Common myeloid progenitor, CD34-positive (primary cell): ENCODE results near the gene RIPK1.
"Not testable (repeated sequence)": the region's sequence is repeated elsewhere in the genome, so short reads cannot be mapped to it uniquely, and the experiment has no call there.

Source experiments
- CTCF ChIA-PET: fragments of 350-600 bp; sonication (Branson Sonifier 250); formaldehyde crosslinking; loops from one replicate; lab custom pipeline; 2021; ENCODE audit warnings: antibody characterized with exemption; lab: Charles Lee
- POLR2A ChIA-PET: fragments of 350-600 bp; sonication (Branson Sonifier 250); formaldehyde crosslinking; loops from one replicate; lab custom pipeline; 2021; ENCODE audit warnings: antibody characterized with exemption; lab: Charles Lee
- DNase-seq, 3 donors: peaks; one replicate each; pipeline versions ENCODE4 v3.0.0 to v3.0.0-alpha.2; 2013
- H3K27ac ChIP-seq, 2 experiments: 1 replicate in 1 of 2; 2 replicates in 1 of 2; pipeline ENCODE4 v1.7.0; 2013; ENCODE audit warnings: inconsistent platforms in 2 of 2, low read length in 2 of 2, mild to moderate bottlenecking in 2 of 2, low read depth in 1 of 2, moderate library complexity in 1 of 2; ENCODE audit not compliant: severe bottlenecking in 2 of 2, insufficient read depth in 1 of 2, poor library complexity in 1 of 2
- H3K27me3 ChIP-seq, 5 experiments: replicated peaks in 2 of 5; 1 replicate in 3 of 5; 2 replicates in 2 of 5; pipeline versions ENCODE4 v1.6.1 to v1.7.0; 2013; ENCODE audit warnings: low read length in 4 of 5, mild to moderate bottlenecking in 2 of 5, moderate library complexity in 2 of 5, inconsistent platforms in 1 of 5; ENCODE audit not compliant: insufficient read depth in 5 of 5, control insufficient read depth in 4 of 5
- H3K36me3 ChIP-seq, 4 experiments: 1 replicate in 2 of 4; 2 replicates in 2 of 4; pipeline versions ENCODE4 v1.6.1 to v1.7.0; 2013; ENCODE audit warnings: low read length in 3 of 4, control low read depth in 1 of 4, mild to moderate bottlenecking in 1 of 4; ENCODE audit not compliant: control insufficient read depth in 4 of 4, insufficient read depth in 4 of 4
- H3K4me1 ChIP-seq, 4 experiments: 1 replicate in 3 of 4; 2 replicates in 1 of 4; pipeline versions ENCODE4 v1.6.1 to v1.7.1; 2013; ENCODE audit warnings: low read length in 3 of 4, mild to moderate bottlenecking in 3 of 4, control low read depth in 1 of 4, inconsistent platforms in 1 of 4, moderate library complexity in 1 of 4; ENCODE audit not compliant: control insufficient read depth in 4 of 4, insufficient read depth in 4 of 4; ENCODE audit errors: control extremely low read depth in 1 of 4
- H3K4me3 ChIP-seq, 7 experiments: 1 replicate in 4 of 7; 2 replicates in 3 of 7; pipeline versions ENCODE4 v1.5.1 to v1.7.0; 2013; ENCODE audit warnings: mild to moderate bottlenecking in 7 of 7, low read length in 6 of 7, moderate library complexity in 6 of 7, inconsistent platforms in 2 of 7, low read depth in 2 of 7, control low read depth in 1 of 7; ENCODE audit not compliant: insufficient read depth in 4 of 7, control insufficient read depth in 1 of 7; ENCODE audit errors: extremely low read depth in 1 of 7
- H3K9me3 ChIP-seq, 5 experiments: 1 replicate in 4 of 5; 2 replicates in 1 of 5; pipeline versions ENCODE4 v1.6.1 to v1.7.1; 2013; ENCODE audit warnings: low read length in 4 of 5, mild to moderate bottlenecking in 2 of 5, inconsistent platforms in 1 of 5, low read depth in 1 of 5, moderate library complexity in 1 of 5; ENCODE audit not compliant: control insufficient read depth in 4 of 5, insufficient read depth in 2 of 5; ENCODE audit errors: control extremely low read depth in 1 of 5
- WGBS: methylation state at CpG from one replicate; pipeline ENCODE4 v1.1.5; 2013; ENCODE audit not compliant: insufficient coverage; 5-methylcytosine and 5-hydroxymethylcytosine counted together

Gene RIPK1

GRCh38 chr6:3076320-3076719 lies 8.0 kb downstream of the RIPK1 start:
- H3K4me3 ChIP-seq = no peak overlapping the region
- no peak overlapping the region for H3K27ac ChIP-seq
- no CpG with 5 or more reads among the region's 3 CpGs for WGBS
- peaks cover 4 to 12% (median 8%) of the 10 kb centered on the region in 4 experiments for H3K4me1 ChIP-seq
- H3K27me3 ChIP-seq = no peaks in the 10 kb centered on the region
- peaks cover 0 to 8% (median 0%) of the 10 kb centered on the region in 5 experiments for H3K9me3 ChIP-seq
- no peak for DNase-seq
- ChIA-PET POLR2A (no interaction called here), CTCF (interaction anchor here (1.0 to 1.4 kb wide), 4 partner anchors 9 to 13 kb away, joined by 3 to 4 read pairs (median 4); no protein-coding TSS in a partner anchor)
- H3K36me3 ChIP-seq = peaks cover 25 to 52% (median 43%) of the 10 kb centered on the region in 4 experiments

DNA sequence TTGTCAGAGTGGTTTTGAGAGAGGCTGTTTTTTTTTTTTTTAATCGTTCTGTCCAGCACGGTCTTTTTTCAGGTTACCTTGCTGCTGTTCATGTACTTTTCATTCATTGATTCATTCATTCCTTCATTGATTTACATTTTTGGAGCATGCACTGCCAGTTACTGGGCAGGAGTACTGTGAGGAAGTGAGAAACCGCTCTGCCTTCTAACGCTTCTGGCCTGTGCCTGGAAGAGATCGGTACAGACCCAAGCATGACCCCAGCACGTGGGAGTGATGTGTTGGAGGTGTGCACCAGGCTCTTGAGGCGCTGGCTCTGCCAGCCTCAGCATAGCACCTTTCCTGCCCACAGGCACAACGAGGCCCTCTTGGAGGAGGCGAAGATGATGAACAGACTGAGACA lies 9.1 kb downstream of the RIPK1 start:
- Histone ChIP-seq H3K9me3 (peaks cover 0 to 8% (median 0%) of the 10 kb centered on the region in 5 experiments), H3K36me3 (peaks cover 29 to 61% (median 48%) of the 10 kb centered on the region in 4 experiments), H3K27ac (no peak overlapping the region), H3K4me3 (no peak overlapping the region), H3K27me3 (no peaks in the 10 kb centered on the region), H3K4me1 (peaks cover 4 to 12% (median 8%) of the 10 kb centered on the region in 4 experiments)
- POLR2A ChIA-PET = no interaction called here
- CTCF ChIA-PET = interaction anchor here (1.2 kb wide), 1 partner anchor 10 kb away, joined by 4 read pairs; no protein-coding TSS in a partner anchor
- no peak for DNase-seq
- WGBS = 100% methylated on average over 7 of the region's 9 CpGs

DNA sequence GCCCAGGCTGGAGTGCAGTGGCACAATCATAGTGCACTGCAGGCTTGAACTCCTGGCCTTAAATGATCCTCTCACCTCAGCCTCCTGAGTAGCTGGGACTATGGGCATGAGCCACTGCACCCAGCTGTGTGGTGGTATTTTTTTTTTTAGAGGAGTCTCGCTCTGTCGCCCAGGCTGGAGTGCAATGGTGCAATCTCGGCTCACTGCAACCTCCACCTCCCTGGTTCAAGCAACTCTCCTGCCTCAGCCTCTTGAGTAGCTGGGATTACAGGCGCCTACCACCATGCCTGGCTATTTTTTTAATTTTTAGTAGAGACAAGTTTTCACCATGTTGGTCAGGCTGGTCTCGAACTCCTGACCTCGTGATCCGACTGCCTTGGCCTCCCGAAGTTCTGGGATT lies 10.7 kb downstream of the RIPK1 start:
- H3K4me3 ChIP-seq, POLR2A ChIA-PET, H3K27me3 ChIP-seq, H3K9me3 ChIP-seq, CTCF ChIA-PET, H3K27ac ChIP-seq, DNase-seq: not testable (repeated sequence)
- H3K4me1 ChIP-seq = peaks cover 4 to 12% (median 8%) of the 10 kb centered on the region in 4 experiments
- 100% methylated on average over 7 of the region's 8 CpGs for WGBS
- H3K36me3 ChIP-seq = peaks cover 31 to 73% (median 57%) of the 10 kb centered on the region in 4 experiments

DNA sequence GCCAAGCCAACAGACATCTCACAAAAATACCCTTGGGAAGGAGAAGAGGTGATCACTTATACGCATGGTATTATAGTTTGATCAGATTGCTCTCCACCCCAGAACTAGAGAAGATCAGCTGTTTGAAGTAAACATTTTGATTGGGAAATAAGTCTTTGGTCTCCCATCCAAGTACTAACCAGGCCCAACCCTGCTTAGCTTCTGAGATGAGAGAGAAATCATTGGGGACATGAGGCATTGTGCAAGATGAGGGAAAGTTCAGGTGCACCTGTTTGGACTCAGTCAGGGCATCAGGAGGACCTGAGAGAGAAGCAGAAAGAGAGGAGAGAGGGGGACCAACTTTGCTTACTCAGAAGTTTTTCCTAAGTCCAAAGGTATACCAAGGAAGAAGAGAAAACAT lies 11.4 kb downstream of the RIPK1 start:
- H3K27me3 ChIP-seq = no peaks in the 10 kb centered on the region
- no peak overlapping the region for H3K27ac ChIP-seq
- POLR2A ChIA-PET = no interaction called here
- no peak for DNase-seq
- peaks cover 36 to 76% (median 60%) of the 10 kb centered on the region in 4 experiments for H3K36me3 ChIP-seq
- H3K9me3 ChIP-seq = peaks cover 0 to 8% (median 0%) of the 10 kb centered on the region in 5 experiments
- peaks cover 4 to 12% (median 8%) of the 10 kb centered on the region in 4 experiments for H3K4me1 ChIP-seq
- CTCF ChIA-PET = interaction anchor here (0.7 kb wide), 1 partner anchor 37 kb away, joined by 3 read pairs; no protein-coding TSS in a partner anchor
- no peak overlapping the region for H3K4me3 ChIP-seq
- 100% methylated on average over 1 of the region's 1 CpG for WGBS

GRCh38 chr6:3081960-3082359 lies 13.7 kb downstream of the RIPK1 start:
- H3K4me1 ChIP-seq = no peaks in the 10 kb centered on the region
- no peak overlapping the region for H3K27ac ChIP-seq
- no peaks in the 10 kb centered on the region for H3K27me3 ChIP-seq
- ChIA-PET POLR2A (no interaction called here), CTCF (no interaction called here)
- peaks cover 0 to 8% (median 0%) of the 10 kb centered on the region in 5 experiments for H3K9me3 ChIP-seq
- 100% methylated on average over 4 of the region's 5 CpGs for WGBS
- peaks cover 48 to 92% (median 77%) of the 10 kb centered on the region in 4 experiments for H3K36me3 ChIP-seq
- no peak overlapping the region for H3K4me3 ChIP-seq
- DNase-seq = no peak

GRCh38 chr6:3085074-3085473 lies 16.8 kb downstream of the RIPK1 start:
- no peak overlapping the region for H3K4me3 ChIP-seq
- no peak for DNase-seq
- no peaks in the 10 kb centered on the region for H3K4me1 ChIP-seq
- H3K36me3 ChIP-seq = peaks cover 38 to 82% (median 72%) of the 10 kb centered on the region in 4 experiments
- POLR2A ChIA-PET = no interaction called here
- no peaks in the 10 kb centered on the region for H3K27me3 ChIP-seq
- H3K27ac ChIP-seq = no peak overlapping the region
- CTCF ChIA-PET = interaction anchor here (0.7 to 1.2 kb wide), 2 partner anchors 9 to 13 kb away, joined by 3 read pairs; no protein-coding TSS in a partner anchor
- H3K9me3 ChIP-seq = no peaks in the 10 kb centered on the region
- 100% methylated on average over 4 of the region's 4 CpGs for WGBS

DNA sequence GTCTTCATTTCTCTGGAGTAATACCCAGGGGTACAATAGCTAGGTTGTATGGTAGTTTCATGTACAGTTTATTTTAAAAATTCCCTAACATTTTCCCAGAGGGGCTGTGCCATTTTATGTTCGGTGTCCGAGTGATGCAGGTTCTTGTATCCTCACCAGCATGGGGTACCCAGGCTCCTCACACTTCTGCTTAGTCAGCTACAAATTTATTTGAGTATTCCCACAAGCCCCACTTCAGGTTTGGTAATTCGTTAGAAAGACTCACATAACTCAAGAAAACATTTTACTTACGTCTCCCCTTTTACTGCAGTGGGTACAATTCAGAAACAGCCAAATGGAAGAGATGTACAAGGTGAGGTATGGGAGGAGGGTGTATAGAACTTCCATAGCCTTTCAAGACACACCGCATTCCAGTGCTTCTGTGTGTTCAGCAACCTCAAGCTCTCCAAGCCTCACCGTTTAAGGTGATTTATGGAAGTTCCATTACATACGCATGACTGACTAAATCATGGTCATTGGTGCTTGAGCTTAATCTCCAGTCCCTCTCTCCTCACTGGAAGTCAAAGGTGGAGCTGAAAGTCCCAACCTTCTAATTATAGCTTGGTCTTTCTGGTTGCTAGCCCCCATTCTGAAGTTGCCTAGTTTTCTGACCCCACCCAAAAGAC lies 18.1 kb downstream of the RIPK1 start:
- POLR2A ChIA-PET = no interaction called here
- CTCF ChIA-PET = interaction anchor here (0.9 to 2.0 kb wide), 7 partner anchors 8 to 26 kb away, joined by 3 to 9 read pairs (median 4); partner anchors contain the start of gene RIPK1
- H3K4me1 ChIP-seq = no peaks in the 10 kb centered on the region
- no peak overlapping the region for H3K27ac ChIP-seq
- no peaks in the 10 kb centered on the region for H3K27me3 ChIP-seq
- H3K36me3 ChIP-seq = peaks cover 34 to 77% (median 67%) of the 10 kb centered on the region in 4 experiments
- no peak overlapping the region for H3K4me3 ChIP-seq
- peaks cover 0 to 2% (median 0%) of the 10 kb centered on the region in 5 experiments for H3K9me3 ChIP-seq
- no peak for DNase-seq
- 67% methylated on average over 4 of the region's 7 CpGs for WGBS
